GM19463 (cell line): ENCODE data around the gene DNAH1.
"Not testable (repeated sequence)": the region's sequence is repeated elsewhere in the genome, so short reads cannot be mapped to it uniquely, and the experiment has no call there.

ENCODE experiments used
- ATAC-seq: cut with Tn5 transposase; IDR thresholded peaks from one replicate; pipeline ENCODE4 v1.9.1; 2021; ENCODE audit warnings: mild to moderate bottlenecking, moderate library complexity; ENCODE audit not compliant: unreplicated experiment

Gene DNAH1

GRCh38 chr3:52315977-52316764 is at the start of gene DNAH1:
TSS of gene DNAH1 (plus strand) at chr3:52316319. CDS start at chr3:52322443, 6,124 bp downstream.
- no peak for ATAC-seq

GRCh38 chr3:52268036-52268435 is 48.1 kb upstream of the DNAH1 start:
- no peak for ATAC-seq

GRCh38 chr3:52269776-52270175 is 46.3 kb upstream of the DNAH1 start:
- no peak for ATAC-seq

GRCh38 chr3:52270252-52270754 is 45.8 kb upstream of the DNAH1 start:
- no peak for ATAC-seq

- not testable (repeated sequence) for ATAC-seq
These were observed 43.9 kb upstream of the DNAH1 start for GRCh38 chr3:52272172-52272571.

- no peak for ATAC-seq
These were observed 43.3 kb upstream of the DNAH1 start for GRCh38 chr3:52272831-52273230.

GRCh38 chr3:52274781-52275180 is 41.3 kb upstream of the DNAH1 start:
- not testable (repeated sequence) for ATAC-seq

GRCh38 chr3:52277071-52277964 is 38.8 kb upstream of the DNAH1 start:
- no peak for ATAC-seq

- ATAC-seq: peak; percentile 52
These were observed 38.1 kb upstream of the DNAH1 start for GRCh38 chr3:52277972-52278509.

GRCh38 chr3:52278510-52279069 is 37.5 kb upstream of the DNAH1 start, which contains the start of gene WDR82:
TSS of gene WDR82 (minus strand) at chr3:52278649. CDS start at chr3:52278361, 288 bp downstream.
- peak; percentile 79 for ATAC-seq

GRCh38 chr3:52279596-52279995 is 36.5 kb upstream of the DNAH1 start:
- no peak for ATAC-seq

- ATAC-seq: no peak
These were observed 36.1 kb upstream of the DNAH1 start for GRCh38 chr3:52280050-52280461.

GRCh38 chr3:52281981-52282801 is 33.9 kb upstream of the DNAH1 start:
- ATAC-seq: no peak

GRCh38 chr3:52283306-52283705 is 32.8 kb upstream of the DNAH1 start:
- no peak for ATAC-seq

- ATAC-seq: not testable (repeated sequence)
These were observed 32.1 kb upstream of the DNAH1 start for GRCh38 chr3:52284051-52284450.

- no peak for ATAC-seq
These were observed 29.4 kb upstream of the DNAH1 start for GRCh38 chr3:52286777-52287110.

GRCh38 chr3:52288674-52289073 is 27.4 kb upstream of the DNAH1 start:
- no peak for ATAC-seq

GRCh38 chr3:52289338-52289746 is 26.8 kb upstream of the DNAH1 start:
- ATAC-seq: no peak

GRCh38 chr3:52289747-52290595 is 26.1 kb upstream of the DNAH1 start:
- ATAC-seq: no peak
